ENCODE results near the gene METRN.

The METRN gene

GRCh38 chr16:693364-693763, 21.6 kb upstream of the METRN start:
- no peak for DNase-seq

GRCh38 chr16:693766-694165, 21.2 kb upstream of the METRN start:
- DNase-seq, result no peak

- no peak for DNase-seq
Measured at GRCh38 chr16:694187-694862, 20.6 kb upstream of the METRN start.

- DNase-seq, result no peak
Measured at GRCh38 chr16:694863-695354, 20.0 kb upstream of the METRN start.

- peak; percentile 78 for DNase-seq
Measured at GRCh38 chr16:695355-696089, 19.4 kb upstream of the METRN start.

- DNase-seq, result no peak
Measured at GRCh38 chr16:698911-699671, 15.8 kb upstream of the METRN start.

GRCh38 chr16:700684-701584, 14.0 kb upstream of the METRN start:
- DNase-seq, result no peak

GRCh38 chr16:702341-702740, 12.6 kb upstream of the METRN start:
- no peak for DNase-seq

- DNase-seq, result no peak
Measured at GRCh38 chr16:703406-703805, 11.5 kb upstream of the METRN start.

- no peak for DNase-seq
Measured at GRCh38 chr16:704047-704446, 10.9 kb upstream of the METRN start.

GRCh38 chr16:704552-705380, 10.2 kb upstream of the METRN start:
- no peak for DNase-seq

- no peak for DNase-seq
Measured at GRCh38 chr16:705431-706188, 9.3 kb upstream of the METRN start, which contains the start of gene FBXL16. Gene FBXL16, minus strand, starts transcription at chr16:705801. Its CDS starts 8,396 bp downstream, at chr16:697405.

GRCh38 chr16:706189-707061, 8.5 kb upstream of the METRN start:
- no peak for DNase-seq

GRCh38 chr16:707062-707538, 7.8 kb upstream of the METRN start:
- DNase-seq, result no peak

GRCh38 chr16:708019-708418, 6.9 kb upstream of the METRN start:
- no peak for DNase-seq

GRCh38 chr16:708959-709358, 6.0 kb upstream of the METRN start:
- DNase-seq, result no peak

GRCh38 chr16:709566-710499, 5.1 kb upstream of the METRN start:
- peak; percentile 40 for DNase-seq

GRCh38 chr16:710500-711075, 4.3 kb upstream of the METRN start:
- no peak for DNase-seq

All from activated CD4-positive, alpha-beta T cell treated with anti-CD3 and anti-CD28 coated beads, Interleukin-2, Interleukin-6, amounts not matched to agents 100 ng/mL and 50 ng/mL, durations not matched to agents 16 hours and 8 hours (primary cell).